A673 (cell line): Measurements from ENCODE around the gene GALNT14. TPM values are rescaled to one million over a fixed set of nuclear protein-coding genes. Genes with fewer than 3 reads are reported as not detected.

Experiments
- BruUV-seq: library from RNA; stranded (reverse); fragments of 400-500 nt; replicated peaks from 2 replicates; lab custom pipeline; 2021; lab: Mats Ljungman, UMichigan
- CTCF ChIA-PET: fragments of 300-600 bp; sonication (Branson Sonifier 250); formaldehyde crosslinking; loops from one replicate; lab custom pipeline; 2022; ENCODE audit warnings: antibody characterized with exemption; lab: Charles Lee
- POLR2A ChIA-PET: fragments of 300-600 bp; sonication (Branson Sonifier 250); formaldehyde crosslinking; loops from one replicate; lab custom pipeline; 2022; ENCODE audit warnings: antibody characterized with exemption; ENCODE audit not compliant: low non-redundant PET; lab: Charles Lee
- DNase-seq: peaks from one replicate; pipeline ENCODE4 v3.0.0-alpha.2; 2015; ENCODE audit warnings: low spot score
- H3K27ac ChIP-seq: fragments of 200-600 bp; sonication (generic); 2 replicates; pipeline ENCODE4 v1.5.1; 2016; ENCODE audit warnings: mixed run types, low read depth, mild to moderate bottlenecking, mixed read lengths, antibody characterized with exemption, low read length; ENCODE audit not compliant: poor library complexity, severe bottlenecking
- H3K27me3 ChIP-seq: fragments of 200-600 bp; sonication (generic); replicated peaks from 2 replicates; pipeline ENCODE4 v1.6.1; 2017; ENCODE audit warnings: mixed run types, low read depth, mild to moderate bottlenecking, mixed read lengths, antibody characterized with exemption, low read length; ENCODE audit not compliant: insufficient read depth, poor library complexity
- H3K36me3 ChIP-seq: fragments of 200-600 bp; sonication (generic); 2 replicates; pipeline ENCODE4 v1.6.1; 2016; ENCODE audit warnings: mixed run types, mild to moderate bottlenecking, mixed read lengths, antibody characterized with exemption, low read length; ENCODE audit not compliant: insufficient read depth, poor library complexity, severe bottlenecking
- H3K4me1 ChIP-seq: fragments of 200-600 bp; sonication (generic); 2 replicates; pipeline ENCODE4 v1.6.1; 2017; ENCODE audit warnings: mixed run types, mild to moderate bottlenecking, mixed read lengths, antibody characterized with exemption, low read length; ENCODE audit not compliant: insufficient read depth, poor library complexity, severe bottlenecking
- H3K4me3 ChIP-seq: fragments of 200-600 bp; sonication (generic); 2 replicates; pipeline ENCODE4 v1.5.1; 2016; ENCODE audit warnings: low read depth, mixed run types, mild to moderate bottlenecking, mixed read lengths, low read length; ENCODE audit not compliant: poor library complexity, severe bottlenecking
- H3K9me3 ChIP-seq: fragments of 200-600 bp; sonication (generic); 2 replicates; pipeline ENCODE4 v1.6.1; 2016; ENCODE audit warnings: mixed run types, low read depth, mild to moderate bottlenecking, mixed read lengths, antibody characterized with exemption, low read length; ENCODE audit not compliant: poor library complexity, severe bottlenecking
- EZH2 ChIP-seq: fragments of 200-600 bp; sonication (generic); IDR thresholded peaks from 2 replicates; pipeline ENCODE4 v1.6.1; 2017; ENCODE audit warnings: borderline replicate concordance, low read depth, mild to moderate bottlenecking, mixed read lengths, antibody characterized with exemption, low read length; ENCODE audit not compliant: poor library complexity, severe bottlenecking
- intact Hi-C: fragments of 100-400 bp; cut with micrococcal nuclease; formaldehyde crosslinking; loops from one replicate; pipeline ENCODE4 v1.10.0; 2022; ENCODE audit not compliant: unreplicated experiment
- total RNA-seq: library from RNA; stranded (reverse); gene quantifications from 2 replicates; pipeline ENCODE4 v1.2.3, GENCODE V29; 2021
- TF ChIP-seq, protein P1 (sequence below): fragments of 300-800, 200-600 bp; sonication (generic); conservative IDR thresholded peaks from 2 replicates; pipeline ENCODE4 v1.5.1; 2017; ENCODE audit warnings: low read depth, mild to moderate bottlenecking, antibody characterized with exemption, low read length, moderate library complexity, mixed read lengths

Gene GALNT14
- total RNA-seq, 1 experiment from 2014 or later = 9.7 TPM

DNA sequence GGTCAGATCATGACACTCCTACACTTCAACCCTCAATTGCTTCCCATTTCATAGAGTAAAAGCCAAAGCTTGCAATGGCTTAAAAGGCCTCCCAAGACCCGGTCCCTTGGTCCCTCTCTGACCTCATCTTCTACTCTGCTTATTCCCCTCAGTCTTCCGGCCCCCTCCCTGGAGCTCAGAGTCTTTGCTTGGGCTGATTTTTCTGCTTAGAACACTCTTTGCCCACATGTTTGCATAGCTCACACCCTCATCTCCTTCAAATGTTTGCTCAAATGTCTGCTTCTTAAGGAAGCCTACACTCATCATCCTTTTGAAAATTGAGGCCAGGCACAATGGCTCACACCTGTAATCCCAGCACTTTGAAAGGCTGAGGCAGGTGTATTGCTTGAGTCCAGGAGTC, 265.4 kb downstream of the GALNT14 start:
- intact Hi-C loops = no loop called here
- BruUV-seq = no TSS peak

DNA sequence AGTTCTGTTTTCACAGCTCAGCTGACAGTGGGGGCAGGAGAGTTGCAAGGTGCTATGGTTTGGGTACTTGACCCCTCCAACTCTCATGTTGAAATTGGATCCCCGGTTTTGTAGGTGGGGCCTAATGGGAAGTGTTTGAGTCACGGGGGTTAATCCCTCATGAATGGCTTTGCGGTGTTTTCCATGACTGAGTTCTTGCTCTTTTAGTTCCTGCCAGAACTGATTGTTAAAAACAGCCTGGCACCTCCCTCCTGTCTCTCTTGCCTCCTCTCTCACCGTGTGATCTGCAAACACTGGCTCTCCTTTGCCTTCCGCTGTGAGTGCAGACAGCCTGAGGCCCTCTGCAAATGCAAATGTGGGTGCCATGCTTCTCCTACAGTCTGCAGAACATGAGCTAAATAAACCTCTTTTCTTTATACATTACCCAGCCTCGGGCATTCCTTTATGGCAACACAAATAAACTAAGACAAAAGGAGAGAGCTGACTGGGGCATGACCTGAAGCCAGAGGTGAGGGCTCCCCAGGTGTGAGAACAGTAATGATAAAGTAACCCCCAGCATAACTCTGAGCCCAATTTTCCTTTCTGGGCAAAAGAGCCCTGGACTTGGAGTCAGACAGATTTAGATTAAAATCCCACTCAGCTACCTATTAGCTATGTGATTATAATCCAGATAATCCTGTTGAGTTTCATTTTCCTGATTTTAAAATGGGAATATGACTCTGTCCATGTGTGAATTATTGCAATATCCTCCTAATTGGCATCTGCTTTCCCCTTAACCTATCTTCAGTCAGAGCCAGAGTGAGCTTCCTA, 266.1 kb downstream of the GALNT14 start:
- CTCF ChIA-PET = no interaction called here
- BruUV-seq = no TSS peak
- Histone ChIP-seq H3K27me3 (peaks cover 15% of the 10 kb centered on the region), H3K9me3 (no peaks in the 10 kb centered on the region), H3K4me3 (no peak overlapping the region), H3K36me3 (no peaks in the 10 kb centered on the region), H3K27ac (no peak overlapping the region), H3K4me1 (no peaks in the 10 kb centered on the region)
- DNase-seq = no peak
- TF ChIP-seq, protein P1, sequence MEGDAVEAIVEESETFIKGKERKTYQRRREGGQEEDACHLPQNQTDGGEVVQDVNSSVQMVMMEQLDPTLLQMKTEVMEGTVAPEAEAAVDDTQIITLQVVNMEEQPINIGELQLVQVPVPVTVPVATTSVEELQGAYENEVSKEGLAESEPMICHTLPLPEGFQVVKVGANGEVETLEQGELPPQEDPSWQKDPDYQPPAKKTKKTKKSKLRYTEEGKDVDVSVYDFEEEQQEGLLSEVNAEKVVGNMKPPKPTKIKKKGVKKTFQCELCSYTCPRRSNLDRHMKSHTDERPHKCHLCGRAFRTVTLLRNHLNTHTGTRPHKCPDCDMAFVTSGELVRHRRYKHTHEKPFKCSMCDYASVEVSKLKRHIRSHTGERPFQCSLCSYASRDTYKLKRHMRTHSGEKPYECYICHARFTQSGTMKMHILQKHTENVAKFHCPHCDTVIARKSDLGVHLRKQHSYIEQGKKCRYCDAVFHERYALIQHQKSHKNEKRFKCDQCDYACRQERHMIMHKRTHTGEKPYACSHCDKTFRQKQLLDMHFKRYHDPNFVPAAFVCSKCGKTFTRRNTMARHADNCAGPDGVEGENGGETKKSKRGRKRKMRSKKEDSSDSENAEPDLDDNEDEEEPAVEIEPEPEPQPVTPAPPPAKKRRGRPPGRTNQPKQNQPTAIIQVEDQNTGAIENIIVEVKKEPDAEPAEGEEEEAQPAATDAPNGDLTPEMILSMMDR = no peak
- no peak for TF ChIP-seq EZH2
- POLR2A ChIA-PET = interaction anchor here (0.6 kb wide), 1 partner anchor 447 kb away, joined by 3 read pairs; no protein-coding TSS in a partner anchor
- intact Hi-C loops = no loop called here

More for the DNA sequence above, 265.4 kb downstream of the GALNT14 start:
- no peak overlapping the region for H3K4me3 ChIP-seq
- no peak overlapping the region for H3K27ac ChIP-seq
- peaks cover 15% of the 10 kb centered on the region for H3K27me3 ChIP-seq
- no peaks in the 10 kb centered on the region for H3K36me3 ChIP-seq
- ChIA-PET POLR2A (no interaction called here), CTCF (no interaction called here)
- no peak for TF ChIP-seq EZH2
- TF ChIP-seq, protein P1 = no peak
- no peaks in the 10 kb centered on the region for H3K4me1 ChIP-seq
- no peaks in the 10 kb centered on the region for H3K9me3 ChIP-seq
- DNase-seq = no peak

DNA sequence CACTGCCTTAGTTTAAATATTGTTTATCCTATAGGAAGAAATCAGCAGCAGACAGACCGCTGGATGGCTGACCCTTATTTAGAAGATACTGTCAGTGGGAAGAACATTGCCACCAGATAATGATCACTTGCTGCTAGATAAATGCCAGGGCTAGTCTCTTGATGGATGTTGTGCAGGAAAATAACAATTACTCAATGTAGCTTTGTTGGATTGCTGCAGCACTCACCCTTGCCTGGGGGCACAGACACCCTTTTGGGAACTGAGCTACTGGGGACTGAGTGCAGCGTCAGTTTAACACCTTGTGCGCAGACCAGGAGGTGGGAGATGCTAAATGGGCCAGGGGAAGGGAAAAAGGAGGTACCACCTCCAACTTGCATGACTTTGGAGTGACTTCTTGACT, 266.8 kb downstream of the GALNT14 start:
- CTCF ChIA-PET = interaction anchor here (0.7 kb wide), 1 partner anchor 8 kb away, joined by 6 read pairs; no protein-coding TSS in a partner anchor
- POLR2A ChIA-PET = interaction anchor here (0.6 kb wide), 1 partner anchor 447 kb away, joined by 3 read pairs; no protein-coding TSS in a partner anchor

More for the DNA sequence above, 266.8 kb downstream of the GALNT14 start:
- TF ChIP-seq, protein P1 = no peak
- TF ChIP-seq EZH2 = no peak
- no peak overlapping the region for H3K4me3 ChIP-seq
- intact Hi-C loops = no loop called here
- BruUV-seq = no TSS peak
- no peaks in the 10 kb centered on the region for H3K9me3 ChIP-seq
- no peak for DNase-seq
- H3K27ac ChIP-seq = no peak overlapping the region
- no peaks in the 10 kb centered on the region for H3K36me3 ChIP-seq
- H3K4me1 ChIP-seq = no peaks in the 10 kb centered on the region
- H3K27me3 ChIP-seq = peaks cover 8% of the 10 kb centered on the region
